Measurements from ENCODE around the gene PKHD1.

The PKHD1 gene

DNA sequence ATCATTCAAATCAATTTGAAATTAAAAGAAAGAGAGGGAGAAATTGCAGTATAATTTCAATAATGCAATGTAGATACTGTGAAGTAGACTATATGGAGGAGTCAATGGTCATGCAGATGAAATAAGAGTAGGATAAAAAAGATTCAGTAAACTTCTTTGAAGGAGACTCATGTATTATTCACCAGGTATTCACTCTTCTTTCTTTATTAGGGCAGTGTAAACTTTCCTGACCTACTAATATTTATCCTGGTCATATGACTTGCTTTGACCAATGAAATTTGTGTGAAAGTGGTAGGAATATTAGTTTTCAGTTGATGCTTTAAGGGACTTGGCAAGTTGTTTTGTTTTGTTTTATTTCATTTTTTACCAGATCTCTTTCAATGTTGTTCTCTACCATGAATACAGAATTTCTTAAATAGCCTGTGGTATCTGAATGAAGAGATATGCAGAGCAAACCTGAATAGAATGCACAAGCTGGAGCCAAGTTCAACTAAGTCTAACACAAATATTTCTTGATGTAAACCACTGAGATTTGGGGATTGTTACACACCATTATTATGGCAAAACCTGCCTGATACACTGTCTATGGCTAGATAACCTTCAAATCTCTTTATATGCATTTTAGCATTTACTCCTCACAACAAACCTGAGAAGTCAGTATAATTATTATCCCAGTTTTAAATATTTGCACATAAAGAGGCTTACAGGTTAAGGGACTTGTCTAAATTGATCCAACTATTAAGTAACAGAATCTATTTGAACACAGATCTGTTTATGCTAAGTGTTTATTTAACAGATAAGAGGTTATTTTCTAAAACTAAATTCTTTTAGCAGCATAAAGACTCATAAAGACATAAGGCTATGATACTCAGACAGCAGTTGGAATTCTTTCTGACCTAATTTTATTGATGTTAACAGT is 311.2 kb downstream of the PKHD1 start:
- no peak for DNase-seq

- no peak for DNase-seq
Observed at GRCh38 chr6:51768087-51768486, 319.3 kb downstream of the PKHD1 start.

- DNase-seq: no peak
Observed at GRCh38 chr6:51765230-51765629, 322.2 kb downstream of the PKHD1 start.

DNA sequence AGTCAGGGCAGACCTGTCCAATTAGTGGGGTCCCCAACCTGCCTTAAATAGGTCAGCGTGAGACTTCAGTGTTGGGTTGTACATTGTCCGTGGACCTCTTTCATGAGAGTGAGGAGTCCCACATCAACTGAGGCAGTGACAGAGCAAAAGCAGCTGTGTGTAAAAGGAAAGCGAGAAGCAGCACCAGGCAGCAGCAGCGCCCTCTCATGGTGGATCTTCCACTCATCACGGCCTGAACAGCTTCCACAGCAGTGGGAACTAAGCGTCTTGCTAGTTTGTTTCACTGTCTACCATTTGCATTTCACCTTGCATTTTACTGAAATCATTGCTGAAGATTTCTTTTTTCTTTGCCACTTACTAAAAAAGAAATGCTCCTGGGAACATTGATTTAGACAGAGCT is 333.8 kb downstream of the PKHD1 start:
- no peak for DNase-seq

GRCh38 chr6:51743999-51744398 is 343.4 kb downstream of the PKHD1 start:
- DNase-seq: no peak

DNA sequence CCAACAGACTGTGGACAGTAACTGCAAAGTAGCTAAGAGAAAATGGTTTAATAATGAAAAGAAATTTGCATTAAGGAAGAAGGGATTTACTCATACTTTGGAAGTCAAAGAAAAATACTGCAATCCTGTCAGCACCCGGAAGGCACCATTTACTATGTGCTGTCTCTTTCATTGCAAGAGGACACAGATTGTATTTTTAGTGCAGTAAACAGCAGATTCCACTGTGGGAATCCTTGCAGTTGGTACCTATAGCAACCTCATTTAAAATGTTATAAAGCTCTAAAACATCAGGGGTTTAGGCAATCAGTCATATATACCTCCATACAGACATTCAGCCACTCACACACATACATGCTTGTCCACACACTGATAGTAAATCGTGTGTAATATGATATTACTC is 346.8 kb downstream of the PKHD1 start:
- DNase-seq: no peak

DNA sequence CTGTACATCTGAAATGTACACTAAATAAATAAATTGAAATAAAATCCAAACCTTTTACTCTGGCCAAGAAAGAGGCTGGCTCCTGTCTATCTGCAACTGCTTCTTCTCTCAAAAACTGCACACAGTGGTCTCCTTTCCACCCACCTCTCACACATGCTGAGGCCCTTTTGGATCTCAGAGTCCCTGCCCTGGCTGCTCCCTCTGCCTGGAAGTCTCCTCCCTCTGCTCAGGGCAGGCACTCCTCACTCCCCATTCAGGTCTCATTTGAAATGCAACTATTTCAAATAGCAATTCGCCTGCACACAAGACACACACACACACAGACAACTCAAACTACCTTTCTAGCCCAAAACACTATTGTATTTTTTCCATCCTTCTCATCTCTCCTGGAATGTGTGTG is 348.8 kb downstream of the PKHD1 start:
- DNase-seq: no peak

DNA sequence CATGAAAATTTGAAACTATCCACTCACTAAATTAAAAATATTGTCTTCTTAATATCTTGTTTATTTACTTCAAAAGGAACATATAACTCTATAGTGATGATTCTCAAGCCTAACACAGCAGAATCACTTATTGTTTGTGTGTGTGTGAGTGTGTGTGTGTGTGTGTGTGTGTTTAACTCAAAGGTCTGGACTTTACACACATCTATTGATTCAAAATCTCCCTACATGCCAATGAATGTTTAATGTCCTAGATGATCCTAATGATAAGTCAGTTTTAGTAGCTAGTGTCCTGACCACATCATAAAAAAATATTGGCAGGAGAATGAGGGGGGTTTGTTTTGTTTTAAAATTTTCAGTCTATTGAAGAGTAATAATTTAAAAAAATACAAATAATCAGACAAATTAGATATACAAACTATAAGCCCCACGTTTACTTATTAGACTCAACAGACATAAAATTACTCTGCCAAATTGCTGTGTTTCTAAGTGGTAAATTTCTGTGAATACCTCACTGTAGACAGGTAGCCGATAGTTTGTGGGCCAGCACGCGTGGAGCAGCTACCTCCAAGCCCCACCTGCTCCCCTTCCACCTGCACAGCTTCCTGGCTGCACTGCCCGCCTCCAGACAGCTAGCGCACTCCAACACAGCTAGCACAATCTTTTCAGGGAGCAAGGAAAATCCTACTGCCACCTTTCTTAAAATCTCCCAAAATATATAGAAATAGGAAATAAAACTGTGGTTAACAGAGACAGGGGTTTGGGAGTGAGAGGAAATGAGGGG is 349.6 kb downstream of the PKHD1 start:
- no peak for DNase-seq

DNA sequence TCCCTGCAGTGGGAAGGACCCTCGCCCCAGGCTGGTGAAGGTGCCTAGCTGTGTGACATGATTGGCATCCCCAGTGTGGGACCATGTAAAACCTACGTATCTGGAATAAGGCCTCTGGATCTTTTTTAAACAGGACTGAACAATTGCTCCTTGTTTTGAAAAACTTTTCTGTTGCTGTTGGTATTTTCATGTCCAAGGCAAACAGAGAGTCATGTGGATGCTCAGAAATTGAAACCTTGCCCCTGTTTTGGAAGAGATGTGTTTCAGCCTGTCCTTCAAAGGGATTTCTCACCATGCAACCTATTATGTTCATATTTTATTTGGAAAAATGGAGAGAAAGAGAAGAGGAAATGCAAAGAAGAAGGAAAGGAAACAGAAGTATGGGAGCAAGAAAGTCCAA is 362.3 kb downstream of the PKHD1 start:
- DNase-seq: no peak

DNA sequence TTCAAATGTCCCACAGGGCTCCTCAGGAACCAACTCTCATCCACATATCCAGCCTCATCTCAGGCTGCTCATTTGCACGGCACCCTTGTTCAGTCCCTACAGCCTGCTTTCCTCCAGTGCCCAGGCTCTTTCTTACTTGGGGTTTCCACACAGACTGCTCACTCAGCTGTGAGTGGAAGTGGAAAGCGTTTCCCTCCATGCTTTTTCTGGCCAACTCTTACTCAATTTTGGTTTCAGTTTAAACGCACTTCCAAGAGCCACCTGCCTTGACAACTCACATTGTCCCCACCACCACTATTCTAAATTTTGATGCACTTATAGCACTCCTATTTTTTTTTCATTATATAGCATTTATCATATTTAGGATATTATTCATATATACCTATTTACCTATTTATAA is 367.1 kb downstream of the PKHD1 start:
- no peak for DNase-seq

DNA sequence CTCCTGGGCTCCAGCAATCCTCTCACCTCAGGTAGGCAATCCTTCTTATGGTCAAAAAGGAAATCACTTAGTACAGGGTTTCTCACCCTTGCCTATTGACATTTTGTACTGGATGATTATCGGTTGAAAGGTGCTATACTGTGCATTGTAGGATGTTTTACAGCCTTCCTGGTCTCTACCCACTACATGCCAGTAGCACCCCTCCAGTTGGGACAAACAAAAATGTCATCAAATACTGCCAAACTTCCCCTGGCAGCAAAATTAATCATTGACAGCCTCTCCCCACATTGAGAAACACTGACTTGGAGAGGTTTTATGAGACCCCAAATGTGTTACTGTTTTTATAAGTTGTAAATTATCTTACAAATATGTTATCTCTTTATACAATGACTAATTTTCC is 368.1 kb downstream of the PKHD1 start:
- DNase-seq: no peak

DNA sequence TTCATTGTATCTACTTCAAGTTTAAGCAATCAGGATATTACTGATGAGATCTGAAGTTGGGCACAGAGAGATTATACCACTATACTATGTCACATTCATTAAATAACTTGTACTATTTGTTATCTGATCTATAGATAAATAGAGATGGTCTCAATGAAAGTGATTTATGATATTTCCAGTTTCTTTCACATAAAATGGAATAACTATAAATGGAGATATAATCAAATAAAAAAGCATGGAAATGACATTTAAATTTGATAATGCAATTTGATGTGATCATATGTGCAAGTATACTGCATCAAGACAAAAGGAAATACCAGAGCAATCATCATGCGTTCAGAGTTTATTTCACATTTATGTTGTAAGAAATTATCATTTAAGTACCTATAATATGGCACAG is 368.9 kb downstream of the PKHD1 start:
- DNase-seq: no peak

DNA sequence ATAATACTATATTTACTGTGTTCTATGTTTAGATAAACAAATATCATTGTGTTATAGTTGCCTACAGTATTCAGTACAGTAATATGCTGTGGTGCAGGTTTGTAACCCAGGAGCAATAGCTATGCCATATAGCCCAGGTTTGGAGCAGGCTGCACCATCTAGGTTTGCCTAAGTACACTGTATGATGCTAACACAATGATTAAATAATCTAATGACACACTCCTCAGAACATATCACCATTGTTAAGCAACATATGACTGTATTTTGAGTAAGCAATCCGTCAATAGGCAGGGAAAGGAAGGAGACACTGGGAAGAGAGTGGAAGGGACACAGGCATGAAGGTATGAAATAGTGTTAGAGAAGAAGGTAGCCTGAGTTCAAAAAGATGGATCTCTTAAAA is 369.9 kb downstream of the PKHD1 start:
- DNase-seq: no peak

- no peak for DNase-seq
Observed at GRCh38 chr6:51711876-51712275, 375.5 kb downstream of the PKHD1 start.

- no peak for DNase-seq
Observed at GRCh38 chr6:51706086-51706485, 381.3 kb downstream of the PKHD1 start.

GRCh38 chr6:51704932-51705540 is 382.4 kb downstream of the PKHD1 start:
- DNase-seq: no peak

DNA sequence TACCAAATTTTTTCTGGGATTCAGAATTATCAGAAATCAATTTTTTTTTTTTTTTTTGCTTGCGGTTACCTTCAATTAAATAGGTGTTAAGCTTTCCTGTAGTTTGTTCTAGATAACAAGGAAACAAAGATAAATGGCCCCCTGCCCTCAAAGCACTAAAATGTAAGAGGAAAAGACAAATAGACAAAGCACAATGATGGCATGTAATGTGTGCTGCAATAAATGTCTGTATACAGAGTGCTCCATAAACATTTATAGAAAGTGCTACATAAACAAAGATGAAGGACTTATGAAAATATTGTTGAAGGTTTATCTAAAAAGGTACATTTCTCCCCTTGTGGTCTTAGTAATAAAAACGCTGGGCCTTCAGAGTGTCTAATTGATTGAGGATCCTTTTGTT is 384.6 kb downstream of the PKHD1 start:
- DNase-seq: no peak

DNA sequence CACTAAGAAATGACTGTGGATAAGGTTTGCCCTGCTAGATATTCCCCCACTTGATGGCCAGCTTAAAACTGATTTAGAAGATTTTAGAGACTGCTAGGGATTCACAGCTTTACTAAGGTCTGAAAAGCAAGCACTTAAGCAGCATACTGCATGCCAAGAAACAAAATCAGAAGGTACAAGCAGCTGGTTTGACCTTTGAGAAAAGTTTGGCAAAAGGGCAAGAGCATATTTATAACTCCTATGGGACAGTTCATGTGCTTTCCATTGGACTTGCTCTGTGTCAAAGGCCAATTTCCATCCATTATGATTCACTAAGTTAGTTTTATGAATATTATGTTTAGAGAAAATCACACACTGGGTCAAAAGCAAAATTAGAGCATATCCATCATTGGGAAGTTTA is 402.8 kb downstream of the PKHD1 start:
- DNase-seq: no peak

DNA sequence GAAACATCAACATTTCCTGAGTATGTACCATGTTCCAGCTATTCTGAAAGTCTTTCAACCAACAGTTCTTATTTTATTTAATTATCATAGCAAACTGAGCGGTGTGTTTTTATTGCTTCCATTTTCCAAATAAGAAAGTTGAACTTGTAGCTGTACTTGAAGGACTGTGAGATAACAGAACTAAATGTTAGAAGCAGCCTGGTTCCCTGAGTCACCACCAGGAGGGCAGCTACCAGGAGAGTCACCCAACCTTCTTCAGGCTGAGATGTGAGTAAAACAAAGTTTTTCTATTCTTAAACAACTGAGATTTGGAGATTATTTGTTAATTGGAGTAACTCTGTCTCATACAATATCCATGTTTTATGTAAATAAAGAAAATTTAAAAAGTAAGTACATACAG is 403.4 kb downstream of the PKHD1 start:
- DNase-seq: no peak

- DNase-seq: no peak
Observed at GRCh38 chr6:51678905-51679620, 408.4 kb downstream of the PKHD1 start.

DNA sequence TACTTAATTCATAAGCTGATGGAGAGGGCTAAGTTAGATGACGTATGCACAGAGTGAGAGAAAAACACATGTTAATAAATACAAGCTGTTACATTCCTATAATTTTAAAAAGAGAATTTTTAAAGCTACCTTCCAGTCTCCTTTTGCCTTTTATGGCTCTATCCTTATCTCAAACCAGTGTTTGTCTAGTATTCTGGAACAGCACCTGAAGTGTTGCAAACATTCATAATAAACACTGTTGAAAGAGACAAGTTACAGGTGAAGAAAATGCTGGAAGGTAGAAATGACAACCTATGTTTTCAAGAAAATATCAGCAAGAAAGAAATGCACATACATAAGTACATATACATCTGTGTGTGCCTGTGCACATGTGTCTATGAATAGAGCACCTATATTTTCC is 409.1 kb downstream of the PKHD1 start:
- no peak for DNase-seq

DNA sequence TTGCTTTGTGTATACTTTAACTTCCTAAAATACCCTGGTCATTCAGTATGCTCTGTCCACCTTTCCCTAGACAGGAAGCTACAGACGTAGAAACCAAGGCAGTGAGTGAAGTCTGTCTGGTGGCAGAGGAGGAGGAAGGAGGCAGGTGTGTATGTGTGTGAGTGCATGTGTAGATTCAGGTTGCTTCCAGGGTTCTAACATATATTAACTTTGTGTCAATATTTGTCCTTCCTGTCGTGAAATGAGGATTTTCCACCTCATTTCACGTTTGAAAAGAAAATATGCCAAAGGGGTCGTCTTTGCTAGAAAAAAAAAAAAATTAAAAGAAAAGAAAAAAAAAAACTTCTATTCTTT is 411.5 kb downstream of the PKHD1 start:
- DNase-seq: no peak
